Glutamatergic neuron (in vitro differentiated cells): ENCODE measurements around the gene DCTPP1. TPM values are rescaled to one million over a fixed set of nuclear protein-coding genes. Genes with fewer than 3 reads are reported as not detected.
"Not testable (repeated sequence)": the region's sequence is repeated elsewhere in the genome, so short reads cannot be mapped to it uniquely, and the experiment has no call there.

ENCODE experiments used
- DNase-seq: peaks from one replicate; pipeline ENCODE4 v3.0.0; 2022
- H3K27ac Mint-ChIP-seq: one replicate; pipeline ENCODE4 v1.8.0; 2020; ENCODE audit warnings: mild to moderate bottlenecking, mixed read lengths, inconsistent platforms; ENCODE audit not compliant: unreplicated experiment
- H3K27me3 Mint-ChIP-seq: one replicate; pipeline ENCODE4 v1.8.0; 2020; ENCODE audit warnings: mild to moderate bottlenecking, moderate library complexity, mixed read lengths, inconsistent platforms; ENCODE audit not compliant: unreplicated experiment
- H3K36me3 Mint-ChIP-seq: one replicate; pipeline ENCODE4 v1.8.0; 2020; ENCODE audit warnings: mild to moderate bottlenecking, mixed read lengths, inconsistent platforms; ENCODE audit not compliant: unreplicated experiment
- H3K4me1 Mint-ChIP-seq: one replicate; pipeline ENCODE4 v1.8.0; 2020; ENCODE audit warnings: mild to moderate bottlenecking, low read depth, mixed read lengths, inconsistent platforms; ENCODE audit not compliant: unreplicated experiment
- H3K4me3 Mint-ChIP-seq: one replicate; pipeline ENCODE4 v1.8.0; 2020; ENCODE audit warnings: mild to moderate bottlenecking, mixed read lengths, inconsistent platforms; ENCODE audit not compliant: unreplicated experiment
- H3K9me3 Mint-ChIP-seq: one replicate; pipeline ENCODE4 v1.8.0; 2020; ENCODE audit warnings: mild to moderate bottlenecking, moderate library complexity, mixed read lengths, inconsistent platforms; ENCODE audit not compliant: unreplicated experiment
- total RNA-seq: library from RNA; stranded (reverse); fragmentation: NEBNext Ultra II Directional; extraction: Animal tissue kit (Norgen Biotek cat#: 25700); gene quantifications from one replicate; pipeline ENCODE4 v1.2.1, GENCODE V29; 2021; ENCODE audit not compliant: unreplicated experiment
- TF ChIP-seq, protein P1 (sequence below): fragments of 200-600 bp; sonication (generic); IDR thresholded peaks from one replicate; pipeline ENCODE4 v1.5.0; 2021; ENCODE audit not compliant: partially characterized antibody, unreplicated experiment

The DCTPP1 gene
- total RNA-seq, 1 donor from 2014 or later, result 37.6 TPM

DNA sequence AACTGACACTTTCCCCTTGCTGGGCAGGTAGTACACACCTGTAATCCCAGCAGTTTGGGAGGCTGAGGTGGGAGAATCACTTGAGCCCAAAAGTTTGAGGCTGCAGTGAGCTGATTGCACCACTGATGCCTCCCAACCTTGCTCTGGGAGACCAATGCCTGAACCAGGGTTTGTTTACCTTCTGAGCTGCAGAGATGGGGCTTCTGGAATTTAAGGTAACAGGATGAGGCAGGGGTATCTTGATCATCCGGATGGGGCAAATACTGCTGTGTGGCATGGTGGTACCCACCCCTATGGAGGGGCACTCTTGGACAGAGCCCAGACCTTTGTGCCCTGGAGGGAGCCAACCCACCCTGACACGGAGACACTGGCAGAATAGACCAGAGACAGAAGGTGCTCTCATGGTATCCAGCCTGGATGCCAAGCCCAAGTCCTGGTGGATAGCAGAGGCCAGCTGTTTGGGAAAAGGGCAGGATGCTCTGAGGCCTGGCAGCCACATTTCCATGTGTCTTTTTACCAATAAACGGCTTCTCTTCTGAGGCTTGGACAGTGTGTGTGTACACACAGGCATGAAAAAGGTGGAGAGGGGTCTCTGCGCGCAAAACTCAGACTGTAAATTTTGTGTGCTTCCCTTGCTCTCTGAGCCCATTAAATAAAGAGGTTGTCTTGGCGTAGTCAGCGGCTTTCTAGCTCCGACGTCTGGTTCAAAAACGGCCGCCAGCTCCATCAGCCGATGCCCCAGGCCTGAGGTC lies 30.2 kb downstream of the DCTPP1 start:
- H3K9me3 Mint-ChIP-seq, result peaks cover 25% of the 10 kb centered on the region
- peak overlapping the region; percentile 97 for H3K4me3 Mint-ChIP-seq
- peak overlapping the region; percentile 97 for H3K27ac Mint-ChIP-seq
- peaks cover 18% of the 10 kb centered on the region for H3K27me3 Mint-ChIP-seq
- TF ChIP-seq, protein P1, sequence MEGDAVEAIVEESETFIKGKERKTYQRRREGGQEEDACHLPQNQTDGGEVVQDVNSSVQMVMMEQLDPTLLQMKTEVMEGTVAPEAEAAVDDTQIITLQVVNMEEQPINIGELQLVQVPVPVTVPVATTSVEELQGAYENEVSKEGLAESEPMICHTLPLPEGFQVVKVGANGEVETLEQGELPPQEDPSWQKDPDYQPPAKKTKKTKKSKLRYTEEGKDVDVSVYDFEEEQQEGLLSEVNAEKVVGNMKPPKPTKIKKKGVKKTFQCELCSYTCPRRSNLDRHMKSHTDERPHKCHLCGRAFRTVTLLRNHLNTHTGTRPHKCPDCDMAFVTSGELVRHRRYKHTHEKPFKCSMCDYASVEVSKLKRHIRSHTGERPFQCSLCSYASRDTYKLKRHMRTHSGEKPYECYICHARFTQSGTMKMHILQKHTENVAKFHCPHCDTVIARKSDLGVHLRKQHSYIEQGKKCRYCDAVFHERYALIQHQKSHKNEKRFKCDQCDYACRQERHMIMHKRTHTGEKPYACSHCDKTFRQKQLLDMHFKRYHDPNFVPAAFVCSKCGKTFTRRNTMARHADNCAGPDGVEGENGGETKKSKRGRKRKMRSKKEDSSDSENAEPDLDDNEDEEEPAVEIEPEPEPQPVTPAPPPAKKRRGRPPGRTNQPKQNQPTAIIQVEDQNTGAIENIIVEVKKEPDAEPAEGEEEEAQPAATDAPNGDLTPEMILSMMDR, result no peak
- H3K36me3 Mint-ChIP-seq, result peaks cover under 1% of the 10 kb centered on the region
- DNase-seq, result no peak
- peaks cover 21% of the 10 kb centered on the region for H3K4me1 Mint-ChIP-seq

DNA sequence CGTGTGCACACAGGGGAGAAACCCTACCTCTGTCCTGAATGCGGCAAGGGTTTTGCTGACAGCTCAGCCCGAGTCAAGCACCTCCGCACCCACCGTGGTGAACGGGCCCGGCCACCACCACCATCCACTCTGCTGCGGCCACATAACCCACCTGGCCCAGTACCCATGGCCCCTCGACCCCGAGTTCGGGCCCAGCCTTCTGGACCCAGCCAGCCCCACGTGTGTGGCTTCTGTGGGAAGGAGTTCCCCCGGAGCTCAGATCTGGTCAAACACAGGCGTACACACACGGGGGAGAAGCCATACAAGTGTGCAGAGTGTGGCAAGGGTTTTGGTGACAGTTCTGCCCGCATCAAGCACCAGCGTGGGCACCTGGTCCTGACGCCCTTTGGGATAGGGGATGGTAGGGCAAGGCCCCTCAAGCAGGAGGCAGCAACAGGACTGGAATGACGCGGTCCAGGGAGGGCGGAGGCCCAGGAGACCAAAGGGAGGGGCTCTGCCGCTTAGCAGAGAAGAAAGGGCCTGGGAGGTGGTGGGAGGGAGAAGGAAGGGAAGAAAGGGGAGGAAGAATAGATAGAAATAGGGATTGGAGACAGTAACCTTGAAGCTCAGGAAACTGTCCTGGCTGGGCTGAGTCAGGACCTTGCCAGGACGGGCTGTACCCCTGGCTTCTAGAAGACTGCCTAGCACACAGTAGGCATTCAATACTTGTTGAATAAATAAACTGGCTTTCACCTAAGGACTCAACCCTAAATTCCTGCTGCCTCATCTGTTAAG lies 31.0 kb downstream of the DCTPP1 start:
- Mint-ChIP-seq H3K27me3 (peaks cover 20% of the 10 kb centered on the region), H3K4me3 (peak overlapping the region; percentile 97), H3K36me3 (peaks cover 5% of the 10 kb centered on the region), H3K9me3 (peaks cover 28% of the 10 kb centered on the region), H3K27ac (peak overlapping the region; percentile 97), H3K4me1 (peaks cover 27% of the 10 kb centered on the region)
- peak; percentile 46 for DNase-seq
- TF ChIP-seq, protein P1, result no peak

DNA sequence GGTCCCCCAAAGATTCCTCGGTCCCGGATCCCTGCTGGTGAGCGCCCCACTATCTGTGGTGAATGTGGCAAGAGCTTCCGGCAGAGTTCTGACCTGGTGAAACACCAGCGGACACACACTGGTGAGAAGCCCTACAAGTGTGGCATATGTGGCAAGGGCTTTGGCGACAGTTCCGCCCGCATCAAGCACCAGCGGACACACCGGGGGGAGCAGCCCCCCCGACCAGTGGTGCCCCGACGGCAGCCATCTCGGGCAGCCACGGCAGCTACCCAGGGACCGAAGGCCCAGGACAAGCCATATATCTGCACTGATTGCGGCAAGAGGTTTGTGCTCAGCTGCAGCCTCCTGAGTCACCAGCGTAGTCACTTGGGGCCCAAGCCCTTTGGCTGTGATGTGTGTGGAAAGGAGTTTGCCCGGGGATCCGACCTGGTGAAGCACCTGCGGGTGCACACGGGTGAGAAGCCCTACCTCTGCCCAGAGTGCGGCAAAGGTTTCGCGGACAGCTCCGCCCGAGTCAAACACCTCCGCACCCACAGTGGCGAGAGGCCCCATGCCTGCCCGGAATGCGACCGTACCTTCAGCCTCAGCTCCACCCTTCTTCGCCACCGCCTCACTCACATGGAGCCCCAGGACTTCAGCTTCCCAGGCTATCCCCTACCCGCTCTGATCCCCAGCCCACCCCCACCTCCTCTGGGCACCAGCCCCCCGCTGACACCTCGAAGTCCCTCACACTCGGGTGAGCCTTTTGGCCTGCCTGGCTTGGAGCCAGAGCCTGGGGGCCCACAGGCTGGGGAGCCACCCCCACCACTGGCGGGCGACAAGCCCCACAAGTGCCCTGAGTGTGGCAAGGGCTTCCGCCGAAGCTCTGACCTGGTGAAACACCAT lies 31.8 kb downstream of the DCTPP1 start:
- Mint-ChIP-seq H3K4me3 (no peak overlapping the region), H3K27me3 (peaks cover 22% of the 10 kb centered on the region), H3K9me3 (peaks cover 28% of the 10 kb centered on the region), H3K27ac (peak overlapping the region; percentile 88), H3K4me1 (peaks cover 30% of the 10 kb centered on the region), H3K36me3 (peaks cover 5% of the 10 kb centered on the region)
- DNase-seq, result no peak
- TF ChIP-seq, protein P1, result no peak

DNA sequence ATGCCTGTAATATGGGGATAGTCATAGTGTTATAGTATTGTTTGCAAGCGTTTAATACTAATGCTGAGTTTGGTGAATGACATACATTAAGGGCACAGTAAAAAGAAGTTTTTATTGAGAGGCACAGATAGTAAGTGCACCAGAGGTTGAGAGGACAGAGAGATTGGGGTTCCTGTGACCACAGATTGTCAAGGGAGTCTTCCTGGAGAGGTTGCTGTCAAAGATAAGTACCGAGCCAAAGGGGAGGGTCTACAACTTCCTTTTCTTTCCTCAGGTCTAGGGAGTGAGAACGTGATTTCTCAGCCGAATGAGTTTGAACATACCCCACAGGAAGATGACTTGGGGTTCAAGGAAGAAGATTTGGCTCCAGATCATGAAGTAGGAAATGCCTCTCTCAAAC lies 32.8 kb downstream of the DCTPP1 start:
- Mint-ChIP-seq H3K4me3 (peak overlapping the region; percentile 93), H3K27ac (peak overlapping the region; percentile 81), H3K9me3 (peaks cover 28% of the 10 kb centered on the region), H3K36me3 (peaks cover 5% of the 10 kb centered on the region), H3K27me3 (peaks cover 24% of the 10 kb centered on the region), H3K4me1 (peaks cover 30% of the 10 kb centered on the region)
- no peak for DNase-seq
- TF ChIP-seq, protein P1, result no peak

DNA sequence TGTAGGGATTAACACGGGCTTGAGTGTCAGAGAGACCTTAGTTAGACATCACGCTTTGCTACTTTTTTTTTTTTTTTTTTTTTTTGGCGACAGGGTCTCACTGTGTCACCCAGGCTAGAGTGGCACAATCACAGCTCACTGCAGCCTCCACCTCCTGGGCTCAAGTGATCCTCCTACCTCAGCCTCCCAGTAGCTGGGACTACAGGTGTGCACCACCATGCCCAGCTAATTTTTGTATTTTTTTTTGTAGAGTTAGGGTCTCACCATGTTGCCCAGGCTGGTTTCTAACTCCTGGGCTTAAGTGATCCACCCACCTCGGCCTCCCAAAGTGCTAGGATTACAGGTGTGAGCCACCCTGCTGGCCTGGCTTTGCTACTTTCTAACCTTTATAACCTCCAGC lies 33.2 kb downstream of the DCTPP1 start:
- peak overlapping the region; percentile 98 for H3K27ac Mint-ChIP-seq
- peaks cover 30% of the 10 kb centered on the region for H3K4me1 Mint-ChIP-seq
- H3K36me3 Mint-ChIP-seq, DNase-seq: not testable (repeated sequence)
- peaks cover 26% of the 10 kb centered on the region for H3K9me3 Mint-ChIP-seq
- H3K27me3 Mint-ChIP-seq, result peaks cover 22% of the 10 kb centered on the region
- H3K4me3 Mint-ChIP-seq, result peak overlapping the region; percentile 93
